ENCODE results near the gene KATNBL1.
"Not testable (repeated sequence)": the region's sequence is repeated elsewhere in the genome, so short reads cannot be mapped to it uniquely, and the experiment has no call there.

- TF ChIP-seq CTCF, POLR2A (IDR thresholded peaks at IDR 0.05): not testable (repeated sequence)
These were observed 43.8 kb downstream of the KATNBL1 start for GRCh38 chr15:34165987-34166573.
